K562 (cell line): ENCODE results near the gene ATP6V1G2. TPM values are rescaled to one million over a fixed set of nuclear protein-coding genes. Genes with fewer than 3 reads are reported as not detected.
A peak's percentile ranks its signal among the peaks of the same experiment; 100 is the strongest.

Experiments
- ATAC-seq: fragments of 200-7000 bp; cut with Tn5 transposase; 3 replicates; pipeline ENCODE4 v1.9.1; 2020; ENCODE audit warnings: moderate library complexity
- BruUV-seq: library from RNA; stranded (reverse); fragments of 400-500 nt; replicated peaks from 2 replicates; lab custom pipeline; 2021; lab: Mats Ljungman, UMichigan
- CTCF ChIA-PET: fragments of 300-600 bp; formaldehyde crosslinking; extraction: SDS; loops from one replicate; lab custom pipeline; 2021; ENCODE audit warnings: low intra/inter-chr PET ratio; lab: Yijun Ruan, JAX
- POLR2A ChIA-PET: fragments of 300-600, 350-650 bp; sonication (Branson Sonifier 250); formaldehyde crosslinking; extraction: SDS; loops from one replicate; lab custom pipeline; 2021; ENCODE audit warnings: antibody characterized with exemption, inconsistent platforms; lab: Yijun Ruan, JAX
- DNase-seq, 4 experiments: peaks; one replicate each; pipeline versions ENCODE4 v3.0.0 to v3.0.0-alpha.2; 2011 to 2018; ENCODE audit warnings: low spot score in 3 of 4, mixed read lengths in 3 of 4; ENCODE audit errors: extremely low read depth in 1 of 4
- FAIRE-seq: peaks from 2 replicates; lab custom pipeline; 2011; peaks lifted over from hg19 to GRCh38; lab: Jason Lieb, UNC
- H2AFZ ChIP-seq: 2 replicates; pipeline ENCODE4 v1.6.0; 2011; ENCODE audit warnings: low read depth, low read length, control low read depth, inconsistent platforms
- H3K27ac ChIP-seq: fragments of 200-600 bp; 3 replicates; pipeline ENCODE4 v1.8.0; 2011; ENCODE audit warnings: low read depth, mild to moderate bottlenecking, control low read depth, inconsistent platforms, low read length, moderate library complexity, mixed read lengths; ENCODE audit errors: extremely low read depth
- H3K27me3 ChIP-seq, 2 experiments: fragments of 300-600 bp in 1 of 2; 2 replicates in 1 of 2; 3 replicates in 1 of 2; pipeline versions ENCODE4 v1.6.0 to v1.8.0; 2011; ENCODE audit warnings: inconsistent platforms in 2 of 2, low read length in 2 of 2, mild to moderate bottlenecking in 1 of 2, mixed read lengths in 1 of 2, moderate library complexity in 1 of 2; ENCODE audit not compliant: control insufficient read depth in 2 of 2, insufficient read depth in 2 of 2
- H3K36me3 ChIP-seq: fragments of 300-600 bp; 3 replicates; pipeline ENCODE4 v1.8.0; 2011; ENCODE audit warnings: mild to moderate bottlenecking, low read length, inconsistent platforms; ENCODE audit not compliant: control insufficient read depth, insufficient read depth
- H3K4me1 ChIP-seq, 2 experiments: fragments of 200-600 bp in 1 of 2; replicated peaks in 1 of 2; 2 replicates in 1 of 2; 3 replicates in 1 of 2; pipeline versions ENCODE4 v1.5.1 to v1.8.0; 2011; ENCODE audit warnings: inconsistent platforms in 2 of 2, low read length in 2 of 2, mild to moderate bottlenecking in 1 of 2, mixed read lengths in 1 of 2, moderate library complexity in 1 of 2; ENCODE audit not compliant: control insufficient read depth in 2 of 2, insufficient read depth in 2 of 2
- H3K4me2 ChIP-seq: 2 replicates; pipeline ENCODE4 v1.6.1; 2011; ENCODE audit warnings: low read length, control low read depth, inconsistent platforms, mixed read lengths; ENCODE audit not compliant: insufficient read depth
- H3K4me3 ChIP-seq: fragments of 200-600 bp; sonication (generic), shearing (Covaris generic); 2 replicates; pipeline ENCODE4 v1.5.1; 2016; ENCODE audit warnings: control low read depth, inconsistent platforms
- H3K79me2 ChIP-seq: fragments of 200-600 bp; 3 replicates; pipeline ENCODE4 v1.8.0; 2011; ENCODE audit warnings: low read length, inconsistent platforms; ENCODE audit not compliant: control insufficient read depth, insufficient read depth
- H3K9ac ChIP-seq, 2 experiments: 2 replicates each; pipeline versions ENCODE4 v1.6.0 to v1.6.1; 2011; ENCODE audit warnings: low read depth in 2 of 2, low read length in 2 of 2, control low read depth in 1 of 2, inconsistent platforms in 1 of 2, mild to moderate bottlenecking in 1 of 2, mixed read lengths in 1 of 2; ENCODE audit not compliant: insufficient read depth in 1 of 2
- H3K9me1 ChIP-seq: one replicate; pipeline ENCODE4 v1.6.0; 2011; ENCODE audit warnings: inconsistent platforms, mild to moderate bottlenecking, low read length, moderate library complexity; ENCODE audit not compliant: control insufficient read depth, insufficient read depth
- H3K9me3 ChIP-seq: replicated peaks from 2 replicates; pipeline ENCODE4 v1.5.1; 2011; ENCODE audit warnings: low read depth, low read length, inconsistent platforms; ENCODE audit not compliant: control insufficient read depth, insufficient read depth
- H4K20me1 ChIP-seq: replicated peaks from 2 replicates; pipeline ENCODE4 v1.6.1; 2011; ENCODE audit warnings: low read length, inconsistent platforms, mixed read lengths; ENCODE audit not compliant: control insufficient read depth, insufficient read depth
- BCOR ChIP-seq: fragments of 450-650 bp; IDR thresholded peaks from 2 replicates; pipeline ENCODE4 v1.6.1; 2016
- CREM ChIP-seq: IDR thresholded peaks from 2 replicates; pipeline ENCODE4 v1.6.1; 2014; ENCODE audit warnings: antibody characterized with exemption, low read depth
- HDGF ChIP-seq: fragments of 450-650 bp; IDR thresholded peaks from 2 replicates; pipeline ENCODE4 v1.6.1; 2016
- MYBL2 ChIP-seq, 2 experiments: fragments of 450-650 bp in 1 of 2; sonication (generic) in 1 of 2; formaldehyde crosslinking in 1 of 2; IDR thresholded peaks; 2 replicates each; pipeline versions ENCODE4 v1.6.1 to v1.8.1; 2017 to 2022; ENCODE audit warnings: borderline replicate concordance in 1 of 2, inconsistent platforms in 1 of 2, low read depth in 1 of 2, mild to moderate bottlenecking in 1 of 2, missing genetic modification reagents in 1 of 2, moderate library complexity in 1 of 2
- POLR2AphosphoS2 ChIP-seq: IDR thresholded peaks from 2 replicates; pipeline ENCODE4 v1.6.1; 2012; ENCODE audit warnings: low read length, improper control_type of control experiment
- RAD21 ChIP-seq, 2 experiments: fragments of 250-450 bp in 1 of 2; fragments of 450-650 bp in 1 of 2; sonication (Bioruptor Pico) in 1 of 2; formaldehyde crosslinking in 1 of 2; IDR thresholded peaks in 1 of 2; conservative IDR thresholded peaks in 1 of 2; 2 replicates each; pipeline versions ENCODE4 v1.4.0 to v1.8.0; 2020 to 2022; ENCODE audit warnings: mild to moderate bottlenecking in 2 of 2, moderate library complexity in 1 of 2
- RBM25 ChIP-seq: fragments of 200-400 bp; formaldehyde crosslinking; IDR thresholded peaks from 2 replicates; pipeline ENCODE4 v1.6.1; 2018; ENCODE audit warnings: low read length, low read depth, moderate library complexity; ENCODE audit not compliant: severe bottlenecking
- SMAD4 ChIP-seq: fragments of 250-450 bp; sonication (Bioruptor Pico); conservative IDR thresholded peaks from 2 replicates; pipeline ENCODE4 v1.8.0; 2021; ENCODE audit warnings: inconsistent platforms, mild to moderate bottlenecking, moderate library complexity
- SMARCB1 ChIP-seq: IDR thresholded peaks from 2 replicates; pipeline ENCODE4 v1.6.1; 2011; ENCODE audit warnings: improper control_type of control experiment, low read depth; ENCODE audit not compliant: insufficient read length
- TEAD4 ChIP-seq, 2 experiments: sonication (generic) in 1 of 2; formaldehyde crosslinking in 1 of 2; IDR thresholded peaks; 2 replicates each; pipeline versions ENCODE4 v1.6.1 to v1.8.0; 2012 to 2022; ENCODE audit warnings: borderline replicate concordance in 1 of 2, inconsistent platforms in 1 of 2, low read length in 1 of 2, mild to moderate bottlenecking in 1 of 2, missing genetic modification reagents in 1 of 2
- THRA ChIP-seq: fragments of 450-650 bp; IDR thresholded peaks from 2 replicates; pipeline ENCODE4 v1.6.1; 2017; ENCODE audit warnings: mild to moderate bottlenecking, moderate library complexity
- THRB ChIP-seq: fragments of 450-650 bp; formaldehyde crosslinking; conservative IDR thresholded peaks from 2 replicates; pipeline ENCODE4 v1.4.0; 2022; ENCODE audit warnings: mild to moderate bottlenecking, missing genetic modification characterization
- ZBTB17 ChIP-seq: fragments of 450-650 bp; formaldehyde crosslinking; IDR thresholded peaks from 2 replicates; pipeline ENCODE4 v1.4.0; 2020; ENCODE audit warnings: mild to moderate bottlenecking
- ZFP36 ChIP-seq: fragments of 150-350 bp; IDR thresholded peaks from 2 replicates; pipeline ENCODE4 v1.6.1; 2018; ENCODE audit warnings: low read length, low read depth; ENCODE audit not compliant: partially characterized antibody
- ZHX1 ChIP-seq: fragments of 150-350 bp; conservative IDR thresholded peaks from 2 replicates; pipeline ENCODE4 v1.6.1; 2014; ENCODE audit warnings: low read length
- ZNF436 ChIP-seq: fragments of 250-450, 450-650 bp; sonication (Bioruptor Pico); formaldehyde crosslinking; IDR thresholded peaks from 2 replicates; pipeline ENCODE4 v1.7.0; 2020; ENCODE audit warnings: mild to moderate bottlenecking
- ZNF445 ChIP-seq: fragments of 250-450 bp; sonication (Bioruptor Pico); IDR thresholded peaks from 2 replicates; pipeline ENCODE4 v1.4.0; 2020; ENCODE audit warnings: low read depth, mild to moderate bottlenecking, moderate library complexity
- WGBS: fragments of 100-300 bp; shearing (Covaris generic); methylation state at CpG from one replicate; pipeline ENCODE4 v1.1.6; 2016; ENCODE audit warnings: low coverage, mixed read lengths; ENCODE audit not compliant: insufficient coverage; ENCODE audit errors: missing lambda C conversion rate; 5-methylcytosine and 5-hydroxymethylcytosine counted together
- in situ Hi-C: fragments of 300-500 bp; cut with MboI; formaldehyde crosslinking; loops from 4 replicates; pipeline ENCODE4 v1.15.0; 2018; ENCODE audit warnings: inconsistent platforms, mixed read lengths
- intact Hi-C: fragments of 100-400 bp; cut with micrococcal nuclease; formaldehyde crosslinking; loops from 2 replicates; pipeline ENCODE4 v1.14.2; 2022
- polyA plus RNA-seq, 8 experiments: library from polyadenylated mRNA; depleted of rRNA in 4 of 8; stranded (reverse) in 5 of 8; unstranded in 3 of 8; fragments of >200 nt; fragmentation: Nextera tagmentation in 2 of 8; fragmentation: Illumina TruSeq in 1 of 8; extraction: Ambion mirVana in 2 of 8; extraction: Trizol in 1 of 8; gene quantifications; 2 replicates each; pipeline versions ENCODE4 v1.2.1 to v1.2.3, GENCODE V29; 2011 to 2014; ENCODE audit warnings: inconsistent platforms in 1 of 8, missing spikeins in 1 of 8
- total RNA-seq, 7 experiments: library from RNA; depleted of rRNA in 6 of 7; stranded (reverse); fragments of >200 nt in 6 of 7; fragmentation: Illumina TruSeq in 2 of 7; extraction: Trizol in 2 of 7; gene quantifications; 2 replicates each; pipeline versions ENCODE4 v1.2.1 to v1.2.3, GENCODE V29; 2011 to 2021; ENCODE audit warnings: low replicate concordance in 1 of 7

The ATP6V1G2 gene
- total and polyA plus RNA-seq, 9 of the 15 experiments (the other 6 are each of a cell fraction or from before 2014, with no cell fraction given): 0.14 to 1.5 (median 0.33) TPM

GRCh38 chr6:31585491-31585890 lies 39.1 kb upstream of the ATP6V1G2 start:
- Histone ChIP-seq H2AFZ (peak overlapping the region; percentile 51; the same call in 1 of the 2 replicates), H4K20me1 (no peaks in the 10 kb centered on the region), H3K27me3 (no peaks in the 10 kb centered on the region), H3K4me1 (peaks cover 30 to 39% of the 10 kb centered on the region in 2 experiments), H3K4me3 (no peak overlapping the region), H3K79me2 (no peaks in the 10 kb centered on the region), H3K9me3 (no peaks in the 10 kb centered on the region), H3K4me2 (no peak overlapping the region), H3K27ac (no peak overlapping the region), H3K9ac (no peak overlapping the region), H3K9me1 (no peaks in the 10 kb centered on the region), H3K36me3 (no peaks in the 10 kb centered on the region)
- CTCF ChIA-PET: no interaction called here
- intact Hi-C loops: loop anchor here (10.0 kb wide), 1 partner anchor 391 kb away; no protein-coding TSS in a partner anchor
- in situ Hi-C loops: no loop called here
- FAIRE-seq: peak; percentile 71
- peak; percentile 44 for ATAC-seq
- WGBS: 49% methylated on average over 2 of the region's 2 CpGs
- BruUV-seq: no TSS peak
- peak; percentile 52 to 71 (median 66) for DNase-seq
- POLR2A ChIA-PET: interaction anchor here (1.0 to 1.6 kb wide), 2 partner anchors 13 to 18 kb away, joined by 3 to 6 read pairs; no protein-coding TSS in a partner anchor
- peak in 1 of 2 experiments; percentile 58; a peak in 2 of 4 replicates for TF ChIP-seq RAD21 (CRISPR knock-in tag; conservative IDR thresholded peaks at IDR 0.05 in 1 of 2, IDR thresholded peaks at IDR 0.05 in 1 of 2)
- TF ChIP-seq POLR2AphosphoS2: no peak
- peak; percentile 90 for TF ChIP-seq RBM25
- no peak for TF ChIP-seq MYBL2 (IDR thresholded peaks at IDR 0.05; ENCODE audit: low read depth)
- no peak for TF ChIP-seq MYBL2 (CRISPR knock-in tag; IDR thresholded peaks at IDR 0.05; ENCODE audit: borderline replicate concordance)
- 0 out of 2 replicates have a peak, but pooled peaks have one; percentile 33 for TF ChIP-seq HDGF
- TF ChIP-seq ZNF445 (CRISPR knock-in tag): no peak
- 0 out of 2 replicates have a peak, but pooled peaks have one; percentile 29 for TF ChIP-seq SMAD4 (CRISPR knock-in tag)
- 0 out of 2 replicates have a peak, but pooled peaks have one; percentile 19 for TF ChIP-seq ZBTB17 (CRISPR knock-in tag)
- no peak for TF ChIP-seq SMARCB1
- TF ChIP-seq ZHX1: no peak
- TF ChIP-seq ZFP36: peak; percentile 100
- TF ChIP-seq CREM: peak; percentile 35; the same call in 1 of the 2 replicates
- TF ChIP-seq BCOR: peak; percentile 92
- 0 out of 2 replicates have a peak, but pooled peaks have one; percentile 8 for TF ChIP-seq TEAD4 (IDR thresholded peaks at IDR 0.05; ENCODE audit: low read length)
- TF ChIP-seq TEAD4 (CRISPR knock-in tag; IDR thresholded peaks at IDR 0.05; ENCODE audit: borderline replicate concordance): no peak
- TF ChIP-seq THRA: no peak
- TF ChIP-seq THRB: no peak
- peak; percentile 93 for TF ChIP-seq ZNF436 (CRISPR knock-in tag)
